HepG2 (cell line): ENCODE measurements around the gene PPP3CB. TPM values are rescaled to one million over a fixed set of nuclear protein-coding genes. Genes with fewer than 3 reads are reported as not detected.

Experiments used
- ATAC-seq: fragments of 200-7000 bp; cut with Tn5 transposase; 3 replicates; pipeline ENCODE4 v1.9.1; 2020; ENCODE audit warnings: mild to moderate bottlenecking, moderate library complexity
- BruUV-seq: library from RNA; stranded (reverse); fragments of 400-500 nt; replicated peaks from 2 replicates; lab custom pipeline; 2021; lab: Mats Ljungman, UMichigan
- CTCF ChIA-PET: fragments of 300-600 bp; formaldehyde crosslinking; extraction: SDS; loops from one replicate; lab custom pipeline; 2021; ENCODE audit warnings: low total read pairs, inconsistent platforms, low intra/inter-chr PET ratio; lab: Yijun Ruan, JAX
- POLR2A ChIA-PET: fragments of 350-600 bp; sonication (Branson Sonifier 250); formaldehyde crosslinking; loops from one replicate; lab custom pipeline; 2020; ENCODE audit warnings: antibody characterized with exemption, inconsistent platforms; lab: Yijun Ruan, JAX
- DNase-seq: peaks from one replicate; pipeline ENCODE4 v3.0.0-alpha.2; 2015; ENCODE audit warnings: low spot score
- FAIRE-seq: peaks from 3 replicates; lab custom pipeline; 2011; peaks lifted over from hg19 to GRCh38; lab: Jason Lieb, UNC
- H2AFZ ChIP-seq: one replicate; pipeline ENCODE4 v1.6.1; 2011; ENCODE audit warnings: low read length, inconsistent platforms
- H3K27ac ChIP-seq: fragments of 300-600 bp; 3 replicates; pipeline ENCODE4 v1.8.0; 2011; ENCODE audit warnings: mixed run types, mild to moderate bottlenecking, mixed read lengths, low read length, inconsistent platforms; ENCODE audit not compliant: insufficient read depth; ENCODE audit errors: extremely low read length
- H3K27me3 ChIP-seq, 2 experiments: fragments of 200-600 bp in 1 of 2; 2 replicates in 1 of 2; 3 replicates in 1 of 2; pipeline versions ENCODE4 v1.6.0 to v1.8.0; 2011; ENCODE audit warnings: low read length in 2 of 2, mild to moderate bottlenecking in 2 of 2, moderate library complexity in 2 of 2, inconsistent platforms in 1 of 2; ENCODE audit not compliant: insufficient read depth in 2 of 2, control insufficient read depth in 1 of 2
- H3K36me3 ChIP-seq, 2 experiments: fragments of 200-600 bp in 1 of 2; replicated peaks in 1 of 2; 2 replicates in 1 of 2; 3 replicates in 1 of 2; pipeline versions ENCODE4 v1.5.1 to v1.8.0; 2011; ENCODE audit warnings: low read length in 2 of 2, inconsistent platforms in 1 of 2; ENCODE audit not compliant: insufficient read depth in 2 of 2, control insufficient read depth in 1 of 2
- H3K4me1 ChIP-seq: 2 replicates; pipeline ENCODE4 v1.5.1; 2012; ENCODE audit warnings: low read length, inconsistent platforms; ENCODE audit not compliant: insufficient read depth
- H3K4me2 ChIP-seq: 2 replicates; pipeline ENCODE4 v1.6.0; 2011; ENCODE audit warnings: low read depth, low read length, inconsistent platforms
- H3K4me3 ChIP-seq, 3 experiments: fragments of 200-600 bp in 1 of 3; sonication (generic), shearing (Covaris generic) in 1 of 3; replicated peaks in 1 of 3; 2 replicates each; pipeline ENCODE4 v1.5.1; 2011 to 2016; ENCODE audit warnings: low read length in 3 of 3, inconsistent platforms in 2 of 3, low read depth in 2 of 3, mild to moderate bottlenecking in 2 of 3, control low read depth in 1 of 3, mixed read lengths in 1 of 3; ENCODE audit not compliant: insufficient read depth in 1 of 3
- H3K79me2 ChIP-seq: one replicate; pipeline ENCODE4 v1.6.1; 2011; ENCODE audit warnings: low read length, inconsistent platforms; ENCODE audit not compliant: insufficient read depth
- H3K9ac ChIP-seq: 2 replicates; pipeline ENCODE4 v1.6.0; 2011; ENCODE audit warnings: mild to moderate bottlenecking, low read depth, low read length, inconsistent platforms; ENCODE audit not compliant: insufficient read depth
- H3K9me3 ChIP-seq: 2 replicates; pipeline ENCODE4 v1.5.1; 2012; ENCODE audit warnings: mild to moderate bottlenecking, low read length
- H4K20me1 ChIP-seq: 2 replicates; pipeline ENCODE4 v1.6.0; 2011; ENCODE audit warnings: inconsistent platforms, mild to moderate bottlenecking, low read length, moderate library complexity; ENCODE audit not compliant: insufficient read depth
- HNRNPUL1 ChIP-seq: fragments of 200-400 bp; formaldehyde crosslinking; IDR thresholded peaks from 2 replicates; pipeline ENCODE4 v1.6.1; 2017; ENCODE audit warnings: low read depth, mild to moderate bottlenecking, low read length, moderate library complexity
- KLF9 ChIP-seq: IDR thresholded peaks from 2 replicates; pipeline ENCODE4 v1.6.1; 2016; ENCODE audit warnings: low read depth
- MLXIP ChIP-seq: sonication (generic); formaldehyde crosslinking; IDR thresholded peaks from 2 replicates; pipeline ENCODE4 v1.9.0; 2021; ENCODE audit warnings: missing genetic modification reagents, borderline replicate concordance
- SNAPC2 ChIP-seq: sonication (generic); formaldehyde crosslinking; IDR thresholded peaks from 2 replicates; pipeline ENCODE4 v1.8.1; 2022; ENCODE audit warnings: mild to moderate bottlenecking, missing genetic modification reagents
- SSRP1 ChIP-seq: IDR thresholded peaks from 2 replicates; pipeline ENCODE4 v1.6.1; 2016; ENCODE audit warnings: control low read depth
- TEAD2 ChIP-seq: sonication (generic); formaldehyde crosslinking; IDR thresholded peaks from 2 replicates; pipeline ENCODE4 v1.9.0; 2021; ENCODE audit warnings: missing genetic modification reagents
- ZBTB7B ChIP-seq: sonication (generic); formaldehyde crosslinking; IDR thresholded peaks from 2 replicates; pipeline ENCODE4 v1.4.0; 2020; ENCODE audit warnings: missing genetic modification reagents
- ZNF354B ChIP-seq: sonication (generic); formaldehyde crosslinking; IDR thresholded peaks from 2 replicates; pipeline ENCODE4 v1.8.0; 2022; ENCODE audit warnings: mild to moderate bottlenecking, missing genetic modification reagents
- ZNF572 ChIP-seq: sonication (generic); formaldehyde crosslinking; IDR thresholded peaks from 2 replicates; pipeline ENCODE4 v1.5.1; 2020; ENCODE audit warnings: mild to moderate bottlenecking, missing genetic modification reagents
- ZNF709 ChIP-seq: sonication (generic); formaldehyde crosslinking; IDR thresholded peaks from 2 replicates; pipeline ENCODE4 v1.5.0; 2020; ENCODE audit warnings: mild to moderate bottlenecking, missing genetic modification reagents
- WGBS: methylation state at CpG from one replicate; pipeline ENCODE4 v1.1.6; 2017; ENCODE audit warnings: low lambda C conversion rate; 5-methylcytosine and 5-hydroxymethylcytosine counted together
- in situ Hi-C: cut with HindIII; loops from 2 replicates; pipeline ENCODE4 v1.10.0; 2017; ENCODE audit warnings: low pct_unique_long_range_greater_than_20kb; ENCODE audit not compliant: extremely low pct_ligation_motif_present
- intact Hi-C: fragments of 100-400 bp; cut with micrococcal nuclease; formaldehyde crosslinking; loops from one replicate; pipeline ENCODE4 v1.10.0; 2022; ENCODE audit not compliant: unreplicated experiment
- polyA plus RNA-seq, 8 experiments: library from polyadenylated mRNA; depleted of rRNA in 3 of 8; stranded (reverse) in 7 of 8; unstranded in 1 of 8; fragments of >200 nt; fragmentation: Illumina TruSeq in 4 of 8; extraction: Trizol in 4 of 8; gene quantifications; 2 replicates each; pipeline versions ENCODE4 v1.2.1 to v1.2.3, GENCODE V29; 2011 to 2016; ENCODE audit warnings: low read depth in 4 of 8, missing spikeins in 1 of 8, mixed read lengths in 1 of 8; ENCODE audit not compliant: insufficient read depth in 1 of 8
- total RNA-seq, 5 experiments: library from RNA; depleted of rRNA; stranded (reverse); fragments of >200 nt; fragmentation: Illumina TruSeq; extraction: Trizol; gene quantifications; 2 replicates each; pipeline ENCODE4 v1.2.3, GENCODE V29; 2016; ENCODE audit warnings: low read depth in 1 of 5

The PPP3CB gene
- total and polyA plus RNA-seq, 2 of the 13 experiments (the other 11 are each of a cell fraction or from before 2014, with no cell fraction given): 8.7 to 11.4 TPM

GRCh38 chr10:73423309-73423708 lies 72.5 kb downstream of the PPP3CB start:
- Histone ChIP-seq H3K27me3 (no peaks in the 10 kb centered on the region), H3K9ac (no peak overlapping the region), H4K20me1 (no peaks in the 10 kb centered on the region), H3K9me3 (no peaks in the 10 kb centered on the region), H3K4me2 (no peak overlapping the region), H3K4me1 (peaks cover 12% of the 10 kb centered on the region), H3K36me3 (peaks cover 3% of the 10 kb centered on the region in 2 experiments; a peak in 3 of 5 replicates), H3K27ac (no peak overlapping the region), H2AFZ (no peak overlapping the region), H3K4me3 (no peak overlapping the region), H3K79me2 (no peaks in the 10 kb centered on the region)
- no TSS peak for BruUV-seq
- FAIRE-seq (no peak), ATAC-seq (no peak), DNase-seq (no peak)
- CTCF ChIA-PET: no interaction called here
- in situ Hi-C loops: no loop called here
- POLR2A ChIA-PET: no interaction called here
- intact Hi-C loops: no loop called here
- no peak for TF ChIP-seq ZNF572 (CRISPR knock-in tag)

GRCh38 chr10:73416571-73416970 lies 79.3 kb downstream of the PPP3CB start:
- H3K79me2 ChIP-seq: peaks cover 15% of the 10 kb centered on the region
- no peak overlapping the region for H3K4me3 ChIP-seq
- H2AFZ ChIP-seq: no peak overlapping the region
- peaks cover 49% of the 10 kb centered on the region for H3K4me1 ChIP-seq
- ATAC-seq: no peak
- no peak for TF ChIP-seq ZBTB7B (CRISPR knock-in tag)
- no peak for TF ChIP-seq HNRNPUL1
- no peak for TF ChIP-seq SSRP1 (CRISPR knock-in tag)
- no peak for TF ChIP-seq ZNF354B
- TF ChIP-seq ZNF709 (CRISPR knock-in tag): no peak
- no peak for TF ChIP-seq SNAPC2 (CRISPR knock-in tag)
- TF ChIP-seq KLF9: no peak
- no peak for TF ChIP-seq TEAD2 (CRISPR knock-in tag)
- no peak for TF ChIP-seq MLXIP (CRISPR knock-in tag)
- no peaks in the 10 kb centered on the region for H3K36me3 ChIP-seq
- in situ Hi-C loops (no loop called here), intact Hi-C loops (no loop called here)
- H3K9me3 ChIP-seq: no peaks in the 10 kb centered on the region
- no peak for DNase-seq
- no peak overlapping the region for H3K9ac ChIP-seq
- H3K27ac ChIP-seq: no peak overlapping the region
- no peak for FAIRE-seq
- no TSS peak for BruUV-seq
- H3K4me2 ChIP-seq: no peak overlapping the region
- WGBS: 63% methylated on average over 3 of the region's 3 CpGs
- no peaks in the 10 kb centered on the region for H4K20me1 ChIP-seq
- ChIA-PET POLR2A (no interaction called here), CTCF (no interaction called here)
- no peaks in the 10 kb centered on the region; a peak in 1 of 5 replicates for H3K27me3 ChIP-seq
